GM21515 (cell line): ENCODE data around the gene ARL11.
"Not testable (repeated sequence)": the region's sequence is repeated elsewhere in the genome, so short reads cannot be mapped to it uniquely, and the experiment has no call there.

ENCODE experiments used
- ATAC-seq: cut with Tn5 transposase; IDR thresholded peaks from one replicate; pipeline ENCODE4 v1.9.1; 2021; ENCODE audit not compliant: unreplicated experiment

ARL11 gene

DNA sequence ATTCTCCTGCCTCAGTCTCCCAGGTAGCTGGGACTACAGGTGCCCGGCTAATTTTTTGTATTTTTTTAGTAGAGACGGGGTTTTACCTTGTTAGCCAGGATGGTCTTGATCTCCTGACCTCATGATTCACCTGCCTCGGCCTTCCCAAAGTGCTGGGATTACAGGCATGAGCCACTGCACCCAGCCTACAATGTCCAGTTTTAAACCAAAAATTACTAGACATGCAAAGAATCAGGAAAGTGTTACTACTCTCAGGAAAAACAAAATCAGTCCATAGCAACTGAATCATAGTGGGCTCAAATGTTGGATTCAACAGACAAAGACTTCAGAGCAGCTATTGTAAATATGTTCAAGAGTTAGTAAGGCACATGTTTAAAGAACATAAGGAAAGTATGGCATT lies 16.3 kb upstream of the ARL11 start:
- not testable (repeated sequence) for ATAC-seq

DNA sequence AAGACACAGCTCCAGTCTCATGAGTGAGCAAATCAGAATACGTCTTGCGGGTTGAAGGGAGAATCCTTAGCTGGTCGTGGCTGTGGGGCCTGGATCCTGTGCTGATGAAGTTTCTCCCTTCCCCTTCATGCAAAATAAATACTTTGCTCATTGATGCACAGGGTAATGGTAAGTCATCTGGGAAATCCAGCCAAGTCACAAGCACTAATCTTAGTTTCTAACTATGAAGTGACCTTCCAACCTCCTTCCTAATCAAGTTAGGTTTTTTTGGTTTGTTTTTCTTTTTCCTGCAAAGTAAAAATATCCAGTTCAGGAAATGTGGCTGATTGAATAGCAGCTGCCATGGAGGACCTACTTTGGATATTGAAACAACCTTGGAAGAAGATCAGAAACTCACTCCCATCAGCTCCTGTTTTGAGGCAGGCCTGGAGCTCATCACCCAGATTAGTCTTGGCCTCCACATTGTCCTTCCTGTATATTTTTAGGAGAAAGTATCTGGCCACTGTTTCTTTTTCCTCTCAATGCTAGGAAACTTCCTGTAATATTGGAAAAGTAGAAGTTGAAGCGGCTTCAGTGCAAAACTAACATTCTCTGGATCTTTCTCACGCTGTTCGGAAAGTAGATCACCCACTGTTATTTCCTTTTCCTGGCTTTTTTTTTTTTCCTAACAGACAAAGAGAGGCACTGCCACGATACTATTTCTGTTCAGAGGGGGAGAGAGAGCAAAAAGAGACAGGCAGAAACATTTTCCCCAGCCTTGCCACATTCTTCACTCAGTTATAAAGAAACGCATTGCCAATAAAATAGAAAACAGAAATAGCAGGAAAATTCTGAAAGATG lies 12.3 kb upstream of the ARL11 start:
- no peak for ATAC-seq

GRCh38 chr13:49616676-49617065 lies 11.6 kb upstream of the ARL11 start:
- ATAC-seq = no peak

DNA sequence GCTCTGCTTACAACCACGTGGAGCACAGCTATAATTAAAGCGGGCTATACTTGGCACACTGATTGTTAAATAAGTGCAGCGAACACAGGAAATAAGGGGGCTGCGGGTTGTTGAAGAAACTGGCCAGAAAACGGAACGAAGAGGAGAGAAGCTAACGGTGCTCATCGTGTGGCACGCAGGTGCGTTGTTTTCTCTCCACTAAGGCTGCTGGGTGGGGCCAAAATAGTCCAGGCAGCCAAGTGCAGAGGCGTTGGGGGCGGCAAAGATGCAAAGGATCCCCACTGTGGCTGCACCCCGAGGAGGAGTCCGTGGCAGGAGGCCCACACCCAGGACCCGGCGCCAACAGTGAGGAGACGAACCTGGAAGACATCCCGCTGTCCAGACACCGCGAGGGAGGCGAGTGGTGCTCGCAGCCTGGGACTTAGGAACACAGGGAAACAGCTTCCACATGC lies 8.1 kb upstream of the ARL11 start:
- ATAC-seq = peak; percentile 67

DNA sequence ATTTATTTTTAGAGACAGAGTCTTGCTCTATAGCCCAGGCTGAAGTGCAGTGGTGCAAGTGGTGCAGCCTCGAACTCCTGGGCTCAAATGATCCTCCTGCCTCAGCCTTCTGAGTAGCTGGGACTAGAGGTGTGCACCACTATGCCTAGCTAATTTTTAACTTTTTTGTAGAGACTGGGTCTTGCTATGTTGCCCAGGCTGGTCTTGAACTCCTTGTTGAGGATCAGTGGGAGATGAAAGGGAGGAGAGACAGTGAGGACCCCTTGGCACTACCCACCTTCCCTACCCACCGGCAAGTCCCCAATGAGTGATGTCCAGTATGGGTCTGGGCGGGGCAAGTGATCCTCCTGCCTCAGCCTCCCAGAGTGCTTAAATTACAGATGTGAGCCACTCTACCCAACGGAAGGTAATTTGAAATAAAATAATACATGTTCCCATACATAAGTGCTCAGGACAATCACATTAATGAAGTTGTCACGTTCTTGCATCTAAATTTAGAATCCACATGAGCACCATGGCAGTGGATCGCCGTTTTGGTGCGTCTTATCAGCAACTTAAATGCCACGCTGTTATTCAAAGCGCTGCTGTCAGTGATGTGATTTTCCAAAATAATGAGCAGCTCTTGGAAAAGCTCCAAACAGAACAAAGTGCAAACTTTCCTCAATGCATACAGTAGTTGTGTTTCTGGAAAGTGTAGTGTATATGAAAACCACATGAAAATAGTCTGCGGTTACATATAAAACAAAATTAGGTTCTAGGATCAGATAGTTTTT lies 5.9 kb upstream of the ARL11 start:
- no peak for ATAC-seq

GRCh38 chr13:49624229-49624628 lies 4.1 kb upstream of the ARL11 start:
- no peak for ATAC-seq

DNA sequence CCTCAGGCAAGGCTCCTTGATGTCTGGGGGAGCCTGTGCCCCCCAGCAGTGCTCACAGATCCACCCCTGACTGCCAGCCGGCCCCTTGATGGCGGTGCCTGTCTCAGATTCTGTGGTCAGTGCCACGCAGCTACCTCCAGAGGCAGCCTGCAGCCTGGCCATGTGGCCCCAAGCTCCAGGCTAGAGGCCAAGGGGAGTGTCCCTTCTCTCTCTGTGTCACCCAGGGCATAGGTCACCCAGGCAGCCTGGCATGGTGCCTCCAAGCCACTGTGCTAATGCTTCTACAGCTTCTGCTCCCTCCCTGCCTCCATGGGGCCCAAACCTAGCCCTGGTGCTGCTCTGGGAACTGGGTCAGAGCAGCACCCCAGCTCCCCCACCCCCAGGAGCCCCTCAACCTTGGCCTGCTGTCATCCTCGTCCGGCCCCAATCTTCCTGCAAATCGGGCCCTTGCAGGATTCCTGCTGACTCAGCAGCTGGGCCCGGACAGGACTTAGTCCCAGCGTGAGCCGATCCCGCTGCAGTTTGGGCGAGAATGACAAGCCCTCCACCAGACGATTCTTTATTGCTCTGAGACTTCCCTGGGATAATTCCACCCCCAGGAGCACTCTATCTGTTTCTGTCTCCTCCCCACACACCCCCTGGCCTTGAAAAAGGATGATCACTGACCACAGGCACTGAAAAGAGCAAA lies 2.8 kb upstream of the ARL11 start:
- no peak for ATAC-seq

DNA sequence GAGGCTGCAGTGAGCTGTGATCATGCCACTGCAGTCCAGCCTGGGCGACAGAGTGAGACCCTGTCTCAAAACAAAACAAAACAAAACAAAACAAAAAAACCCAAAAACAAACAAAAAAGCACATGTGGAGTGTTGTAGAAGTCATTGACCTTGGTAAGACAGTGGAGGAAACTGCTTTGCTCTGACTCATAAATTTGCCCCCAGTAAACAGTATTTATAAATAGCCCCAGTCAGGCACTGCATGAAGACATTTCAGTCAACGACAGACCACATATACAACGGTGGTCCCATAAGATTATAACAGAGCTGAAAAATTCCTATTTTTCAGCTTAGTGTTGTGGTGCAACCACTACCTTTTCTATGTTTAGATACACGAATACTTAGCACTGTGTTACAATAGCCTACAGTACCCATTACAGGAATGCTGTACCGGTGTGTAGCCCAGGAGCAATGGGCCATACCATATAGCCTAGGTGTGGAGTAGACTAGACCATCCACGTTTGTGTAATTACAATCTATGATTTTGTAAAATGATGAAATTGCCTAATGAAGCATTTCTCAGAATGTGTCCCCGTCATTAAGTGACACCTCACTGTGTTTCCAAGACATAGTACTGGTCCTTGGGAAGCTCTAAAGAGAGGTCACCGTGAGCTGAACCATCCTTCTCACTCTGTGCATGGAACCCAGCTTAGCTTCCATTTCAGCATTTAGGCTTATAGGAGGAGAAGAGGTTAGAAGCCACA lies 1.1 kb downstream of the ARL11 start:
- ATAC-seq = no peak

DNA sequence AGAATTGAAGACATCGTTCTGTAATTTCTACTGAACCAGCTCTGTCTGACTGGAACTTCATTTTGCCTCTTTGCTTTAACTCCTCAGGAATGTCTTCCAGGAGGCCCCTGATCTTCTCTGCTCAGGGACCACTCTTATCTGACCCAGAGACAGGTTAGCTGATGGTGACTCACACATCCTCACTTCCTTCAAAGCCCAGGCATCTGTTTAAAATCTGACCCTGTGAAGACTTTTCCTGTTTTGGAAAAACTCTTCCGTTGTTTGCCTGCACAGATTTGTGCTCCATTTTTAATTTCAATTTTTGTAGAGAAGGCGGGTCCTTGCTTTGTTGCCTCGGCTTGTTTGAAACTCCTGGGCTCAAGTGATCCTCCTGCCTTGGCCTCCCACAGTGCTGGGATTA lies 1.6 kb downstream of the ARL11 start:
- no peak for ATAC-seq

DNA sequence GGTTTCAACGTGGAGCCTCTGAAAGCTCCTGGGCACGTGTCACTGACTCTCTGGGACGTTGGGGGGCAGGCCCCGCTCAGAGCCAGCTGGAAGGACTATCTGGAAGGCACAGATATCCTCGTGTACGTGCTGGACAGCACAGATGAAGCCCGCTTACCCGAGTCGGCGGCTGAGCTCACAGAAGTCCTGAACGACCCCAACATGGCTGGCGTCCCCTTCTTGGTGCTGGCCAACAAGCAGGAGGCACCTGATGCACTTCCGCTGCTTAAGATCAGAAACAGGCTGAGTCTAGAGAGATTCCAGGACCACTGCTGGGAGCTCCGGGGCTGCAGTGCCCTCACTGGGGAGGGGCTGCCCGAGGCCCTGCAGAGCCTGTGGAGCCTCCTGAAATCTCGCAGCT lies 2.3 kb downstream of the ARL11 start:
- no peak for ATAC-seq

DNA sequence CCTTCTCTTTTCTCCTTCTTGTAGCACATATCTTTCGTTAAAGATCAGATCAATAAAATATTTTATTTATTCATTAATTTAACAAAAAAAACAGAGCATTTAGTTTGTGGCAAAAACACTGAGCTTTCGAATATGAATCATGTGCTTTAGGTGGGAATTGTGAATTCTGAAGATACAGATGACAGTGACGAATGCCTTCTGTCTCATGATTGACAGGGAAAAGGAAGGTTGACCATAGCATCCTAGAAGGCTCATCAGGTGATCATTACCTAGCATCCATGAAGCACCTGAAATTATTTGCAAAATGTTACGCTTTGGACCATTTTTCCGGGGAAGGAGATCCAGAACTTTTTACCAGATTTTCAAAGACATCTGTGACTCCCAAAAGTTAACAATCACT lies 3.8 kb downstream of the ARL11 start:
- no peak for ATAC-seq

DNA sequence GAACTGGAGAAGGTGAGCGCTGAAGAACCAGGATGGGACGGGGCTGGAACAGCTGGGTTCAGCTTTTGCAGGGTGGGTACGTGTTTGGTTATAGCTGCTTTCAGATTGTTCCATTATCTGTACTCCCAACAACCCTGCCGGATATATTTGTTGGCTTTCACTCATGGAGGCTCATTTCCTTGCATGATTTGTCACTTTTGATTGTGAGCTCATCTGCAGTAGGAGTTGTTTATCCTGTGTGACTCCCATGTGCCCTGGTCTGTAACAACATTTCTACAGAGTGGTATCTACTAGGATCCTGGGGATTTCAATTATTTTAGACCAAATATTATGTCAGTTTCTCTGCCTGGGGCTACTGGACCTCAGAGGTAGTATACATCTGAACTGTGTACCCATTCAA lies 5.4 kb downstream of the ARL11 start:
- no peak for ATAC-seq

DNA sequence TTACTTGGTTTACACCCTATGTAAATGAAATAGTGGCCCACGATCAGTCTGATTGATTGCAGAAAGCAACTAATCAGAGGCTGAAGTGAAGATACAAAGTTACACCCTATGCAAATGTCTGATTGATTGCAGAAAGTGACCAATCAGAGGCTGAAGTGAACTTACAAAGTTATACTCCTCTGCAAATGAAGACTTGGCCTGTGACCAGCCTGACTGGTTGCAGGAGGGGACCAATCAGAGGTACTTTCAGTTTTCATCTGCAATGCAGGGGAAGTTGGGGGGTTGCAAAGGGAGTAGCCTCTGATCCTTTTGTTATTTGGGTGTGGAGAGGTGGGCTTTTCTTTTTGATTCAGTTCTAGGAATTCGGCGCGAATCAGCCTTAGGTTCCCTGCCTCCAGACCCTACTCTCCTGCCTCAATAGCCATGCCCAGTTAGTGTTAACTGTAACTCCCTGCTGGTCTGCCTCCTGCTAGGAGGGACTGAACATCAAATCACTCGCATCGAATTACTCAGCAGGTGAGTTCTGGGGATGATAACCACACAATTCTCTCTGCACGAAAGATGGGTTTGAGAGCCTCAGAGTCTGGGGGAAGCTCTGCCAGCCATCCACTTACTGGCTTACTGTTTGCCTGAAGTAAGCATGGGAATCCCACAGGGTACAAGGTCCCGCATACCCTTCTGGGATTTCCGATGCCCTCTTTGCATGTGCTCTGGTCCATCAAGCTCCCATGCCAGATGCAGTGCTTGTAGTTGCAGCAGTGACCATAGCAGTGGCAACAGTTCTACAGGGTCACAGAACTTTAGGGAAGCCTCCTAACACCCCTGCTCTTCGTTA lies 7.5 kb downstream of the ARL11 start:
- ATAC-seq = no peak

DNA sequence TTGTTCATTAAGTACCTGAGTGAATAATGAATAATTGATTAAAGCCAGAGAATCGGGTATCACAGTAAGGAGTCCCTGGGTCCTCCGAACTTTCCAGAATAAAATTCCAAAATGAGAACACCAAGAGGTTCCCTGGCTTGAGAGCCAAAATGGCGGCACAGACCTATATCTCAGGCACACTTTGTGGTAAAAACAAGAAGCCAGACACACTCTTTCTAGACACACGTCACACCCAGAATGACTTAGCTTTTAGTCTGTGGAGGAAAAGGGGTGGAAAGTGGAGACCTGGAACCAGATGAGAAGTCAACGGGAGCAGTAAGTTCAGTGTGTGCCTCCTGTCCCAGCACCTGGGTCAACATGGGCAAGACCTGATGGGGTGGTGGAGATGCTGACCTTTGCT lies 8.4 kb downstream of the ARL11 start:
- ATAC-seq = no peak

DNA sequence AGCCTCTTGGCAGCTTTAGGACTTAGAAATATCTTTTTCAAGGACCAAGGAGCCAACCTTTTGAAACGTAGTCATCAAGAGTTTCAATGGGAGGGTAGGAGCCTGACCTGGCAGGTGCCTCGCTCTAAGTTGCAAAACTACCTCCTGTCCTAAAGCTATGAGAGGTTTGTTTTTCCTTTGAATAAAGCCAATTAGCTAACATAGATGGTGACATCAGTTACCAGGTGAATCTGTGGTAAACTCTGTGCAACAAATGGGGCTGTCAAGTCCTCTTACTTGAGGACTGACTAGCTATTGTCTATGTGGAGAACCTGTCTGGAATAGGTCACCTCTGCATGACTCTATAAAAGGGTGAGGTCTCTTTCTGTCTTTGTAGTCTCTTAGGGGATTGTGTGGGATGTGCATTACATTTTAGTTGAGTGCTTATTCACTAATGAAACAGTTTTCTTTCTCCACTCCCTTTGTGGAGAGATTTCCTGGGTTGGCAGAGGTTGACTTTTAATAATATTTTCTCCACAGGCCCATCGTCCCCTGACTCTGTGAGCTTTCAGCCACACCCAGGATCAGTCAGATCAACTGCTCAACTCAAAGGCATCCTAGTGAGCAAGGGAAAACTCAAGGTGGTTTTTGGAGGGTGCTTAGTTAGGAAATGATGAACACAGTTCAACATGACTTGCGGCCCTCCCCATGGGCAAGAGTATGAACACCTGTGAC lies 9.9 kb downstream of the ARL11 start:
- no peak for ATAC-seq

- ATAC-seq = no peak
These were observed 10.4 kb downstream of the ARL11 start for GRCh38 chr13:49638744-49639072.

DNA sequence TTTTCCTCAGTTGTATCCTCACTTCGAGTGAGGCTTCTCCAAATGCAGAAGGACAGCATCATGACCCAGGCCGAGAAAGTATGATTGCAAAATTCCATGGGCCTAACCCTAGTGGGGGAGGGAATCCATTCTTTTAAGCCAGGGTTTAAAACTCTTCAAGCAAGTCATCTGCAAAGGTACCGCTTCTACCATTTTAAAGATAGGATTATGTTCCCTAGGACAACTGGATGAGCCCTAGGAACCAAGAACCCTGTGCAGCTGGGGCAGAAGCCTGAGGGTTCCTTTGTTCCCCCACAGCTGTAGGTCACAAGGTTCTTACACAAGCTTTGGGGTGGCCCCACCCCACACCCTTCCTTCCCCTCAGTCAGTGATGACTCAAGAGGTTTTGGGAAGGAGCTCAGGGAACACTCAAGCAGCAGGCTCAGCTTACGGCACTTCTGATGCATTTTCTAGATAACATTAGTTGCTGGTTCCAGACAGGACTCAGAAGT lies 13.5 kb downstream of the ARL11 start:
- no peak for ATAC-seq

GRCh38 chr13:49643035-49643646 lies 14.8 kb downstream of the ARL11 start:
- no peak for ATAC-seq

DNA sequence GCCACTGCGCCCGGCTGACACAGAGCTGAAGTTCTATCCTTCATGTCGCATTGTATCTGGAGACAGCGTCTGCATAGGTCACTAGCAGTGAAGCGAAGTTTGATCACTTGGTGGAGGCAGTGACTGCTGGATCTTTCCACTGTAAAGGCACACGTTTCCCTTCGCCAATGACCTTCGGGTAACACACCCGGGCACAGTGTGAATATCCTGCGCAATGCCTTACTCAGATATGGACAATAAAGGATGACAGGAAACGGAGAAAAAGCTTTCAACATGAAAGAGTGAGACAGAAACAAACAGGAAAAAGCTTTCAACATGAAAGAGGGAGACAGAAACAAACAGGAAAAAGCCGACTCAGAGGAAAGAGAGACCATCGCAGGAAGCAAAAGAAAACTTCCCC lies 17.1 kb downstream of the ARL11 start:
- ATAC-seq = no peak
